Gastroesophageal sphincter (tissue), 3 donors: ENCODE measurements around the gene RERE.

ENCODE experiments used
- CTCF ChIP-seq, 4 experiments: fragments of 200-600 bp in 2 of 4; fragments of 450-650 bp in 2 of 4; sonication (generic) in 1 of 4; IDR thresholded peaks; one replicate each; pipeline ENCODE4 v1.5.1; 2017 to 2019; ENCODE audit warnings: antibody characterized with exemption in 4 of 4, mild to moderate bottlenecking in 2 of 4, moderate library complexity in 2 of 4
- EP300 ChIP-seq: sonication (generic); formaldehyde crosslinking; IDR thresholded peaks from one replicate; pipeline ENCODE4 v1.6.1; 2017; ENCODE audit warnings: antibody characterized with exemption, mild to moderate bottlenecking
- POLR2A ChIP-seq, 2 donors: fragments of 450-650 bp; IDR thresholded peaks; one replicate each; pipeline ENCODE4 v1.6.1; 2017; ENCODE audit warnings: antibody characterized with exemption in 2 of 2, mild to moderate bottlenecking in 2 of 2, moderate library complexity in 1 of 2
- POLR2AphosphoS5 ChIP-seq: sonication (generic); formaldehyde crosslinking; IDR thresholded peaks from one replicate; pipeline ENCODE4 v1.6.1; 2017; ENCODE audit warnings: antibody characterized with exemption

- TF ChIP-seq CTCF (IDR thresholded peaks at IDR 0.05) (peak; percentile 37 to 57 (median 53)), POLR2A (IDR thresholded peaks at IDR 0.05) (no peak), EP300 (no peak), POLR2AphosphoS5 (no peak)
These were observed 219.2 kb downstream of the RERE start for GRCh38 chr1:8598060-8598724.
